Measurements from ENCODE around the gene TK2.

Gene TK2

DNA sequence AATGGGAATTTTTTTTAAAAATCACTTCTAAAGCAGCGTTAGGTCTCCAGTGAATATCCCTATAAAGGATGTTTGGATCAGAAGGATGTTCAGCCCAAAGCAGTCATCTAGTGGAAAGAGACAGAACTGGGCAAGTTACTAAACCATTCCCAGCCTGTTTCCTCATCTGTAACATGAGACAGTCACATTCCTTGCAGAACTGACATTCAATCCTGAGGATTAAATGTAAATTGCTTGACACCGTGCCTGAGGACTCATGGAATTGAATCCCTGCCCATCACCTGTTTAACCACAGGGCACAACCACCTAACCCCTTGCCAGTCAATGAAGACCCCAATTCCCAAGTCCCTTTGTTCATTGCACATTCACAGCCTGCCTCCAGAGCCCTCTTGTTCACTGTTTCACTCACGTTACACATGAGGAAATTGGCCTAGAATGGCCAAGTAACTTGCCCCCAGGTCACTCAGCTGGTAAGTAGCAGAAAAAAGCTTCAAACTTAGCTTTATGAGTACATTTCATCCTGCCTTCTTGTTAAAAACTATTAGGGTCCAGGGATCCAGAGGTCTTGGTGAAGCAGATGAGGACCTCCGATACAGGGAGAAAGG is 30.8 kb upstream of the TK2 start:
- H3K9ac ChIP-seq (ENCODE audit: low read depth, low read length, poor library complexity, severe bottlenecking) = no peak overlapping the region
- no peaks in the 10 kb centered on the region for H4K20me1 ChIP-seq (ENCODE audit: insufficient read depth, low read length, poor library complexity, severe bottlenecking)
- no peaks in the 10 kb centered on the region for H3K9me2 ChIP-seq (replicated peaks; ENCODE audit: low read depth, low read length)
- H3K36me3 ChIP-seq (ENCODE audit: insufficient read depth, low read length) = no peaks in the 10 kb centered on the region
- H3K27me3 ChIP-seq (ENCODE audit: insufficient read depth, low read length, poor library complexity, severe bottlenecking) = no peaks in the 10 kb centered on the region
- no peaks in the 10 kb centered on the region for H3K79me2 ChIP-seq (ENCODE audit: insufficient read depth, low read length)
- no peaks in the 10 kb centered on the region for H3F3A ChIP-seq (ENCODE audit: low read depth)
- no peak overlapping the region for H2AFZ ChIP-seq (ENCODE audit: low read length)
- no peak overlapping the region for H3K4me3 ChIP-seq (ENCODE audit: low read length, poor library complexity, severe bottlenecking)
- no peaks in the 10 kb centered on the region for H3K9me3 ChIP-seq (ENCODE audit: insufficient read depth, low read depth, low read length)
- H3K4me2 ChIP-seq (ENCODE audit: low read depth, low read length, poor library complexity, severe bottlenecking) = no peak overlapping the region
- TF ChIP-seq EZH2phosphoT487 (IDR thresholded peaks at IDR 0.05; ENCODE audit: borderline replicate concordance) = no peak
- TF ChIP-seq, protein P1, sequence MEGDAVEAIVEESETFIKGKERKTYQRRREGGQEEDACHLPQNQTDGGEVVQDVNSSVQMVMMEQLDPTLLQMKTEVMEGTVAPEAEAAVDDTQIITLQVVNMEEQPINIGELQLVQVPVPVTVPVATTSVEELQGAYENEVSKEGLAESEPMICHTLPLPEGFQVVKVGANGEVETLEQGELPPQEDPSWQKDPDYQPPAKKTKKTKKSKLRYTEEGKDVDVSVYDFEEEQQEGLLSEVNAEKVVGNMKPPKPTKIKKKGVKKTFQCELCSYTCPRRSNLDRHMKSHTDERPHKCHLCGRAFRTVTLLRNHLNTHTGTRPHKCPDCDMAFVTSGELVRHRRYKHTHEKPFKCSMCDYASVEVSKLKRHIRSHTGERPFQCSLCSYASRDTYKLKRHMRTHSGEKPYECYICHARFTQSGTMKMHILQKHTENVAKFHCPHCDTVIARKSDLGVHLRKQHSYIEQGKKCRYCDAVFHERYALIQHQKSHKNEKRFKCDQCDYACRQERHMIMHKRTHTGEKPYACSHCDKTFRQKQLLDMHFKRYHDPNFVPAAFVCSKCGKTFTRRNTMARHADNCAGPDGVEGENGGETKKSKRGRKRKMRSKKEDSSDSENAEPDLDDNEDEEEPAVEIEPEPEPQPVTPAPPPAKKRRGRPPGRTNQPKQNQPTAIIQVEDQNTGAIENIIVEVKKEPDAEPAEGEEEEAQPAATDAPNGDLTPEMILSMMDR (conservative IDR thresholded peaks at IDR 0.05; ENCODE audit: low read length) = no peak
- H3K4me1 ChIP-seq (ENCODE audit: insufficient read depth, low read length, poor library complexity, severe bottlenecking) = peaks cover 16% of the 10 kb centered on the region

DNA sequence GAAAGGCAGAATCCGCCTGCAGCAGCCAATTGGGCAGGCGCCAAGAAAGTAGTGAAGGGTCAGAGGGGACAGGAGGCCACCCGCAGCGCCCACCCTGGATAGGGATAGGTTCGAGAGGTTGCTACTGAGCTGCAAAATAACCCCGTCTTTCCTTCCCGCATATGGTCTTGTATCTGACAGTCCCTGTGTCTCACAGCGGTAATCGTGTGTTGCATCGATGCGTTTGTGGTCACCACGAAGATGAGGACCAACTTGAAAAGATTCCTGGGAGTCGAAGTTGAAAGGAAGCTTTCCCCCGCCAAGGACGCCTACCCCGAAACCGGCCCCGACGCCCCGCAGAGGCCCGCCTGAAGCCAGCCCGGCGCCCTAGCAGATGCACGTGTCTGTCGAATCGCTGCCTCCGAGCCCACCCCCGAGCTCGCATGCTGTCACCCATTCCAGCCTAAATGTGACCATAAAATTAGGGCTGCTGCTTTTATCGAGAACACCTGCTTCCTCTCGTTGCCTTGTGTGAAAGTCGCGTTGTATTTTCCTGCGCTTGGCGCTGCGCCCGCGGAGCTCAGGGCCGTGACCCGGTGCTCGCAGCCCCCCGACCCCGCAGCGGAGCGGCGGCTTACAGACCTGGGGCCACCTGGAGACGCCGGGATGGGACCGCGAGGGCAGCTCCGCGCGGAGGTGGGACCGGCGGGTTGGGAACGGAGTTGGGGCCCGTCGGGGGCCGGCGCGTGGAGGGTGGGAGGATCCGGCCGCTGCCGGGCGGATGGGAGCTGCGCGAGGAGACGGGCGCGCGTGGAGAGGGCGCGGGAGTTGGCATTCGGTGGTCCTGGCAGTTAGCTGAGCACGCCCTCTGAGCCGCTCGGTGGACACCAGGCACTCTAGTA is 29.0 kb upstream of the TK2 start, which contains the start of gene CMTM2:
Gene CMTM2, plus strand, starts transcription at position 813 of the 881 bp plus-strand sequence. CDS start 145 bp downstream, outside the sequence.
- Histone ChIP-seq H3K79me2 (ENCODE audit: insufficient read depth, low read length) (no peaks in the 10 kb centered on the region), H3F3A (ENCODE audit: low read depth) (0 out of 2 replicates have a peak, but pooled peaks cover 5% of the 10 kb centered on the region), H3K4me1 (ENCODE audit: insufficient read depth, low read length, poor library complexity, severe bottlenecking) (peaks cover 31% of the 10 kb centered on the region), H3K27me3 (ENCODE audit: insufficient read depth, low read length, poor library complexity, severe bottlenecking) (no peaks in the 10 kb centered on the region), H3K4me2 (ENCODE audit: low read depth, low read length, poor library complexity, severe bottlenecking) (no peak within 1 kb of the TSS), H2AFZ (ENCODE audit: low read length) (no peak within 1 kb of the TSS), H3K9me2 (replicated peaks; ENCODE audit: low read depth, low read length) (no peaks in the 10 kb centered on the region), H4K20me1 (ENCODE audit: insufficient read depth, low read length, poor library complexity, severe bottlenecking) (no peaks in the 10 kb centered on the region), H3K36me3 (ENCODE audit: insufficient read depth, low read length) (no peaks in the 10 kb centered on the region), H3K4me3 (ENCODE audit: low read length, poor library complexity, severe bottlenecking) (no peak within 1 kb of the TSS), H3K9me3 (ENCODE audit: insufficient read depth, low read depth, low read length) (no peaks in the 10 kb centered on the region), H3K9ac (ENCODE audit: low read depth, low read length, poor library complexity, severe bottlenecking) (no peak within 1 kb of the TSS)
- TF ChIP-seq, protein P1 (conservative IDR thresholded peaks at IDR 0.05; ENCODE audit: low read length) = no peak

- Histone ChIP-seq H3K79me2 (ENCODE audit: insufficient read depth, low read length) (no peaks in the 10 kb centered on the region), H2AFZ (ENCODE audit: low read length) (no peak overlapping the region), H3K9me2 (replicated peaks; ENCODE audit: low read depth, low read length) (no peaks in the 10 kb centered on the region), H3K4me3 (ENCODE audit: low read length, poor library complexity, severe bottlenecking) (no peak overlapping the region), H3K9me3 (ENCODE audit: insufficient read depth, low read depth, low read length) (no peaks in the 10 kb centered on the region), H3K36me3 (ENCODE audit: insufficient read depth, low read length) (no peaks in the 10 kb centered on the region), H3K9ac (ENCODE audit: low read depth, low read length, poor library complexity, severe bottlenecking) (no peak overlapping the region), H3K4me1 (ENCODE audit: insufficient read depth, low read length, poor library complexity, severe bottlenecking) (peaks cover 53% of the 10 kb centered on the region), H4K20me1 (ENCODE audit: insufficient read depth, low read length, poor library complexity, severe bottlenecking) (no peaks in the 10 kb centered on the region), H3K4me2 (ENCODE audit: low read depth, low read length, poor library complexity, severe bottlenecking) (no peak overlapping the region), H3K27me3 (ENCODE audit: insufficient read depth, low read length, poor library complexity, severe bottlenecking) (no peaks in the 10 kb centered on the region), H3F3A (ENCODE audit: low read depth) (0 out of 2 replicates have a peak, but pooled peaks cover 5% of the 10 kb centered on the region)
- no peak for TF ChIP-seq EZH2phosphoT487 (IDR thresholded peaks at IDR 0.05; ENCODE audit: borderline replicate concordance)
- TF ChIP-seq, protein P1 (conservative IDR thresholded peaks at IDR 0.05; ENCODE audit: low read length) = no peak
These were observed 26.4 kb upstream of the TK2 start for GRCh38 chr16:66576296-66576695.

Measured in Loucy (cell line).